HL-60 (cell line): Measurements from ENCODE around the gene ATXN3L.

Experiments used
- CTCF ChIP-seq: IDR thresholded peaks from one replicate; pipeline ENCODE4 v1.5.1; 2011; ENCODE audit warnings: low read length, control low read depth, inconsistent platforms; ENCODE audit not compliant: insufficient read depth
- GABPA ChIP-seq: IDR thresholded peaks from 2 replicates; pipeline ENCODE4 v1.6.1; 2012; ENCODE audit warnings: low read depth

GRCh38 chrX:13334491-13334890 lies 14.6 kb upstream of the ATXN3L start:
- TF ChIP-seq CTCF (no peak), GABPA (no peak)
